HG03439 (cell line): ENCODE measurements around the gene ZNF268.
"Not testable (repeated sequence)": the region's sequence is repeated elsewhere in the genome, so short reads cannot be mapped to it uniquely, and the experiment has no call there.

ENCODE experiments used
- ATAC-seq: cut with Tn5 transposase; IDR thresholded peaks from one replicate; pipeline ENCODE4 v1.9.1; 2021; ENCODE audit warnings: mild to moderate bottlenecking, moderate library complexity; ENCODE audit not compliant: unreplicated experiment

The ZNF268 gene

DNA sequence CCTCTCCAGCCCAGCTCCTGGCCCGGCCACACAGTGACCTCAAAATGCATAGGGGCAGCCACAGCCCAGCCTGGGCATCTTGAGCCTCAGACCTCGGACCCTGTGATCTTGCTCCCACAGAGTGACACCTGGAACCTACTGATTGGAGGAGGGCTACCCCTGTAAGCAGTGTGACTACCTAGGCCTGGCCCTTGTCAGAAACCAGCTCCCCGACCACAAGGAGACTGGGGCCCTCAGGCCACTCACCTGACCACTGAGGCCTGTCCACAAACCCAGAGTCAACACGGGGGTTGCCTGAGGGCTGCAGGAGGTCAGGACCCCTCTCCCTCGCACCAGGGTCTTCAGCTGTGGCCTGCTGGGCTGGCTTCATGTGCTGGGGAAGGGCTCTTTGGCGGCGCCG lies 45.4 kb downstream of the ZNF268 start:
- no peak for ATAC-seq

- ATAC-seq, result no peak
These were observed 46.1 kb downstream of the ZNF268 start for GRCh38 chr12:133227281-133227852.

- ATAC-seq, result no peak
These were observed 49.7 kb downstream of the ZNF268 start for GRCh38 chr12:133231001-133231400.

GRCh38 chr12:133233006-133233405 lies 51.7 kb downstream of the ZNF268 start:
- ATAC-seq, result no peak

- no peak for ATAC-seq
These were observed 52.8 kb downstream of the ZNF268 start for GRCh38 chr12:133233993-133234564.

DNA sequence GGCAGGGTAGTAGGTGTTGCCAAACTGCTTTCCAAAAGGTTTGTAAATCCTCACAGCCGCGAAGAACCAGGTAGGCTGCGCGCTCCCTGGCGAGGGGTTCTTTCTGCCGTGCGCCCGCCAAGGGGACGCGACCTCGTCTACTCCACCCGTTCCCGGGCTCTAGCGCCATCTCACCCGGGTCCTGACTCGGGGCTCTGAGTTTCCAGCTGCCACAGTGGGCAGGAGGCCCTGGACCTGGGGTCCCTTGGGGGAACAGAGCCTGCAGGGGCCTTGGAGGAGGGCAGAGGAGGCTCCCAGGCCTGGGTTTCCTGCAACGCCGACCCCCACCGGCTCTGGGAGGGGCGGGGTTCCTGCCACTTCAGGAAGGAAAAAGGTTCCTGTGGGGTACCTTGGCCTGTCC lies 53.7 kb downstream of the ZNF268 start:
- no peak for ATAC-seq

DNA sequence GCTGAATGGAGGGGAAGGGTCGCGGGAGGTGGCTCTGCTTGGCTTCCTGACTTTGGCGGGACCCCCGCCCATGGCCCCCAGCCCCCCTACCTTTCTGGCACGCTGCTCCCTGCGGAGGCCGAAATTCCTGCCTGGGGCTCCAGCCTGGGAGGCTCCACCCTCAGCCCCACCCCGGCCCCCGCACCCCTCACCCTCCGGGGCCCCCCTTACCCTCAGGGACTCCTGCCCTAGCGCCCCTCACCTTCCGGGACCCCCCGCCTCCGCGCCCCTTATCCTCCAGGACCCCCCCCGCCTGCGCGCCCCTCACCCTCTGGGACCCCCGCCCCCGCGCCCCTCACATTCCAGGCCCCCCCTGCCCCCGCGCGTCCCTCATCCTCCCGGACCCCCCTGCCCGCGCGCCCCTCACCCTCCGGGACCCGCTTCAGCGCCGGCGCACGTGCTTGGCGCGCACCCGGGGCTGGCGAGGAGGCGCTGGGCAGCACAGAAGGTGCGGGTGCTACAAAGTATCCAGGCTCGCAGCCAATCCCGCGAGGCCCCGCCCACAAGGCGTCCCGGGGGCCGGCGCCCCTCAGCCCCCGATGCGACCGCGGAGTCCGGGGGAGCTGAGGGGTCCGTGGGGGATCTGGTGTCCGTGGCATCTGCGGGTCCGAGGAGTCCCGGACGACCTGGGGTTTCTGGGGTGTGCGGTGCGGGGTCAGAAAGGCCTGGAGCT lies 54.3 kb downstream of the ZNF268 start, which contains the start of gene ANHX:
Gene ANHX (minus strand): TSS at position 477 of the 712 bp plus-strand sequence. CDS start 1,521 bp downstream, outside the sequence.
- ATAC-seq, result no peak

DNA sequence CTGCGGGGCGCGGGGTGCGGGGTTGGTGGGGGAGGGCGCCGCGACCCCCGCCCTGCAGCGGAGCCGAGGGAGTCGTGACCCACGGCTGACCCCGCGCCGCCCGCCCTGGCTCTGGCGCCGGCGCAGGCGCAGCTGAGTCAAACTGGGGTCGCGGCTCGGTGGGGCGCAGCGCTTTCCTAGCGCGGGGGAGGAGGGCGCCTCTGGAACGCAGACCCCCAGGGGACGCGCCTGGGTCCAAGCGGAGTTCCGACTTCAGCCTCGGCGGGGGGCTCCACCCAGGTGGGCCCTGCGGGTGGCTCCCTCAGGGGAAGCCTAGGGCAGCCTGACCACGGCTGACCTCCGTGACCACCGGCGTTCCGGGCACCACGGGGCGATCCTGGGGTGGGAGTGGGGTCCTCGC lies 54.8 kb downstream of the ZNF268 start:
- no peak for ATAC-seq

DNA sequence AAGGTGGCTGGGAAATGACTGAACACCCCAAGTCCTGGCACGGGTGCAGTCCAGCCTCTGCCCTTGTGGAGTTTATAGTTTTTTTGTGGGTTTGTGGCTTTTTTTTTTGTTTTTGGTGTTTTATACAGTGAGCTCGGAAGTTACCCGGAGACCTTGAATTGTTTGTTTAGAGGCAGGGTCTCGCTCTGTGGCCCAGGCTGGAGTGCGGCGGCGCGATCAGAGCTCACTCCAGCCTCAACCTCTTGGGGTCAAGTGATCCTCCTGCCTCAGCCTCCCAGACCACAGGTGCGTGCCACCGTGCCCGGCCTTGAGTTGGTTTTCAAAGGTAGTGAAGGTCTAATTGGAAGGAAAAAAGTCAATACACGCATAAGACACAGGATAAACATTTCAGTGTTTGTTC lies 55.3 kb downstream of the ZNF268 start:
- no peak for ATAC-seq

GRCh38 chr12:133251732-133252131 lies 70.4 kb downstream of the ZNF268 start:
- no peak for ATAC-seq

- not testable (repeated sequence) for ATAC-seq
These were observed 74.5 kb downstream of the ZNF268 start for GRCh38 chr12:133255833-133256232.

DNA sequence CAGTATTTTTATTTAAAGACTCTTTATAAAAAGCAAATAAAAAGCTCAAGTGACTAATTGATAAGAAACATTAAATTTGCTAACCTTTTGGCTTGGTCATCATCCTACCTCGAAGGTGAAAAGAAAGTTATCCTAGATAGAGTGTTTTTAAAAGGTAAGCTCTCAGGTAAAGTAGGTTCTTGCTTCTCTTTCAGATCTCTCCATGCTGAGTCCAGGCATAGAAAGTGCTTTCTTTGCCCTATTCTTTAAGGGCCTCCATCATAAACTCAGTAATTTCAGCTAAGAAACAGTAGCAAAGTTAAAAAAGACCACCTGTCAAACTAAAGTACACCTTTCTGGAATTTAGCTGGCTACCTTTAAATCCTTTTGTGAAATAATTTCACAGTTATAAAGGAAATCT lies 75.0 kb downstream of the ZNF268 start:
- ATAC-seq, result no peak

- ATAC-seq, result no peak
These were observed 82.9 kb downstream of the ZNF268 start for GRCh38 chr12:133264173-133264572.
